Omental fat pad (tissue), 4 donors: ENCODE data around the gene PLEKHA6. TPM values are rescaled to one million over a fixed set of nuclear protein-coding genes. Genes with fewer than 3 reads are reported as not detected.

Experiments
- ATAC-seq: fragments of 150-250 bp; one replicate; pipeline ENCODE4 v1.9.1; 2016; ENCODE audit warnings: mild to moderate bottlenecking, moderate library complexity; ENCODE audit not compliant: low FRiP score
- DNase-seq: peaks from one replicate; pipeline ENCODE4 v3.0.0-alpha.2; 2019; ENCODE audit warnings: low spot score
- CTCF ChIP-seq, 3 donors: fragments of 450-650 bp; IDR thresholded peaks; one replicate each; pipeline ENCODE4 v1.5.1; 2016 to 2017; ENCODE audit warnings: antibody characterized with exemption in 3 of 3, mild to moderate bottlenecking in 3 of 3, moderate library complexity in 2 of 3
- total RNA-seq, 4 donors: library from RNA; depleted of rRNA; stranded (reverse); fragments of >200 nt; gene quantifications; one replicate each; pipeline ENCODE4 v1.1.0, GENCODE V29; 2016

PLEKHA6 gene
- total RNA-seq, 4 donors from 2014 or later: 2.9 to 13.1 (median 7.5) TPM

- TF ChIP-seq CTCF (IDR thresholded peaks at IDR 0.05): no peak
- no peak for DNase-seq
- no peak for ATAC-seq
Measured at GRCh38 chr1:204199579-204199978, 160.2 kb downstream of the PLEKHA6 start.

DNA sequence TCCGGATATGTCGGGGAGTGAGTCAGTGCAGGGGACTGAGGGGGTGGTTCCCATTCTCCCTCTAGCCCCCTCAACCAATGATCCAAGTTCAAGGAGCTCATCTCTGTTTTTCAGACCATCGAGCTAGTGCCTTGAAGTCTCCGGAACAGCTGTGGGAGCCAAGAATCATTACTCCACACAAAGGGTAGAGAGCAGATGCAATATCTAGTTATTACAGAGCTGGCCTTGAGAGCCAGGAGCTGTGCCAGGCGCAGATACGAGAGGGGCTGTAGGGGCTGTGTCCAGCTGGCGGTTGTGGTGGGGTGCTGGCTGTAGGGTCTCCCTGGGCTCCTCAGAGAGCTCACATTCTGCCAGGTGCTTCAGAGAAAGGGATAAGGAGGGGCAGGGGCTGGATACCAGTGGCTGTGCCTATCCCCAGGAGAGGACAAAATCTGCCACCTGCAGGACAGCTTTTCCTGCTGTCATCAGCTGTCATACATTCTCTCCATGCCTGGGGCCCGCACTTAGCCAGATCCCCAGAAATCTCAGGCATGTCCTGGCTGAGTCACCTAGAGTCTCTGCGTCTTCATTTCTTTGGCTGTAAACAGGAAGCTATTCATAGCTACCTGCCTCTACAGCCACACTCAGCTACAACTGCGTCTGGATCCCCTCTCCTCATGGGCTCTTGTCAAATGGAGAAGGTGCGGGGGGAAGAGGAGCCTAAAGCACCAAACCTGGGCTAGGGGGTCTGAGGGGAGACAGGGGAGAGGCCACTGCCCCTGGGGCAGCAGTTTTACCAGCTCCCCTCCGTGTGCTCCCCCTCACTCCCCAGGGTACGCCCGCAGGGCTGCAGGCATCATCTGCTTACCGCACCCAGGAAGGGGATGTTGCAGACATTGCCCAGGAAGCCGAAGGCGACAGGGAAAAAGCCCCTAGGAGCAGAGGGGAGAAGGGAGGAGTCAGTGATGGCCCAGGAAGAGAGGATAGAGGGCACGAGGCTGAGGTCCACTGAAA lies 161.1 kb downstream of the PLEKHA6 start:
- DNase-seq (no peak), ATAC-seq (no peak)
- no peak for TF ChIP-seq CTCF (IDR thresholded peaks at IDR 0.05)

DNA sequence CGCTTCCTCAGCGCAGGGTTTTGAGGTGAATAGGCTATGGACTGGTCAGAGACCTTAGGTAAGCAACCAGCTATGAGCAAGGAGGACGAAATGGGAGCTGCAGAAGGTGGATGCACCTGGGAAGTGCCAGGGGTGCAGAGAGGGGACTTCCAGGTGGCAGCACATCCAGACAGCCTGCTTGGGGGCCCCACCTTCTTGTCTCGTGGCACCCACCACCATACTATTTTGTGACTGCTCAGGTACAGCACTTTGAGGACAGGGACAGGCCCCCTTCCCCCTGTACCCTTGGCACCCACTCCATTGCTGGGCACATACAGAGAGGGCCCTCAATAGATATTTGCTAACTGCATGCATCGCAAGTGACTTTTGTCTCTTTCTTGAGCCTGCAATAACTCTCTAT lies 162.7 kb downstream of the PLEKHA6 start:
- TF ChIP-seq CTCF (IDR thresholded peaks at IDR 0.05): no peak
- DNase-seq (no peak), ATAC-seq (no peak)

- no peak for TF ChIP-seq CTCF (IDR thresholded peaks at IDR 0.05)
- no peak for ATAC-seq
- no peak for DNase-seq
Measured at GRCh38 chr1:204196068-204196795, 163.5 kb downstream of the PLEKHA6 start, which contains the start of gene KISS1. Gene KISS1, minus strand, starts transcription at chr1:204196491. Its CDS starts 3,615 bp downstream, at chr1:204192876.

DNA sequence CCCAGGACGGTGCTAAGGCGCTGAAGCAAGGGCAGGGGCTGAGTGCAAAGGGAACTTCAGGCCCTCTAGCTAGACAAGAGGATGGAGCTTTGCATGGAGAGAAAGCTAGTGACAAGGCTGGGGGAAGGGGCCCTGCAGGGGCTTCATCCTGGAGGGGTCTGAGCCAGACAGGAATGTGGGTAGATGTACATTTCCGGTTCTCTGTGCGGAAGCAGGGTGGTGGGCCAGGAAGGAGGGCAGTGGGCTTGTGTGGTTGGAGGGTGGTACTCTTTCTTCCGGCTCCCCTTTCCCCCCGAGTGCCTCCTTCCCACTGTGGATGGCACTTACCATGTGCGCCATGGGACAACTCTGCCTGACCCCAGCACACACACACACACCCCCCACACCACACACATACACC lies 165.0 kb downstream of the PLEKHA6 start:
- TF ChIP-seq CTCF (IDR thresholded peaks at IDR 0.05): no peak
- ATAC-seq: no peak
- DNase-seq: no peak

GRCh38 chr1:204194080-204194479 lies 165.6 kb downstream of the PLEKHA6 start:
- ATAC-seq: no peak

More at GRCh38 chr1:204194080-204194479, 165.6 kb downstream of the PLEKHA6 start:
- no peak for TF ChIP-seq CTCF (IDR thresholded peaks at IDR 0.05)
- no peak for DNase-seq
